DND-41 (cell line): ENCODE measurements around the gene SLX4IP.

Source experiments
- ATAC-seq: fragments of 200-7000 bp; cut with Tn5 transposase; 3 replicates; pipeline ENCODE4 v1.9.1; 2021; ENCODE audit warnings: low read depth; ENCODE audit not compliant: insufficient read depth
- DNase-seq: peaks from one replicate; pipeline ENCODE4 v3.0.0-alpha.2; 2020
- H2AFZ ChIP-seq: 2 replicates; pipeline ENCODE4 v1.6.0; 2012; ENCODE audit warnings: low read depth, low read length
- H3K27ac ChIP-seq: 2 replicates; pipeline ENCODE4 v1.5.1; 2012; ENCODE audit warnings: low read length, inconsistent platforms
- H3K27me3 ChIP-seq: fragments of 200-600 bp; sonication (generic); 2 replicates; pipeline ENCODE4 v1.6.0; 2012; ENCODE audit warnings: low read length, mild to moderate bottlenecking, inconsistent platforms; ENCODE audit not compliant: insufficient read depth, poor library complexity
- H3K36me3 ChIP-seq: 2 replicates; pipeline ENCODE4 v1.5.1; 2012; ENCODE audit warnings: low read length, inconsistent platforms; ENCODE audit not compliant: insufficient read depth
- H3K4me1 ChIP-seq: 2 replicates; pipeline ENCODE4 v1.5.1; 2012; ENCODE audit warnings: mild to moderate bottlenecking, low read length; ENCODE audit not compliant: insufficient read depth
- H3K4me2 ChIP-seq: 2 replicates; pipeline ENCODE4 v1.6.0; 2012; ENCODE audit warnings: mild to moderate bottlenecking, moderate library complexity, low read length, inconsistent platforms; ENCODE audit not compliant: insufficient read depth
- H3K4me3 ChIP-seq, 2 experiments: fragments of 200-600 bp in 1 of 2; shearing (Covaris generic) in 1 of 2; 2 replicates each; pipeline ENCODE4 v1.5.1; 2012 to 2016; ENCODE audit warnings: inconsistent platforms in 2 of 2, low read length in 2 of 2, mild to moderate bottlenecking in 2 of 2, low read depth in 1 of 2, moderate library complexity in 1 of 2
- H3K79me2 ChIP-seq: 2 replicates; pipeline ENCODE4 v1.6.0; 2012; ENCODE audit warnings: low read length, inconsistent platforms; ENCODE audit not compliant: insufficient read depth
- H3K9ac ChIP-seq: 2 replicates; pipeline ENCODE4 v1.6.0; 2012; ENCODE audit warnings: low read depth, mild to moderate bottlenecking, inconsistent platforms, low read length, moderate library complexity
- H3K9me3 ChIP-seq: 2 replicates; pipeline ENCODE4 v1.5.1; 2012; ENCODE audit warnings: low read length, moderate library complexity, mild to moderate bottlenecking, inconsistent platforms; ENCODE audit not compliant: insufficient read depth, severe bottlenecking
- H4K20me1 ChIP-seq: 2 replicates; pipeline ENCODE4 v1.6.0; 2012; ENCODE audit warnings: low read length; ENCODE audit not compliant: insufficient read depth
- CTCF ChIP-seq: IDR thresholded peaks from 2 replicates; pipeline ENCODE4 v1.5.1; 2012; ENCODE audit warnings: borderline replicate concordance, low read length, moderate library complexity, mild to moderate bottlenecking; ENCODE audit not compliant: poor library complexity, severe bottlenecking; ENCODE audit errors: extremely low read depth
- EZH2 ChIP-seq: IDR thresholded peaks from 3 replicates; pipeline ENCODE4 v1.6.1; 2012; ENCODE audit warnings: borderline replicate concordance, low read depth, mild to moderate bottlenecking, moderate library complexity, low read length, inconsistent platforms; ENCODE audit not compliant: severe bottlenecking

SLX4IP gene

DNA sequence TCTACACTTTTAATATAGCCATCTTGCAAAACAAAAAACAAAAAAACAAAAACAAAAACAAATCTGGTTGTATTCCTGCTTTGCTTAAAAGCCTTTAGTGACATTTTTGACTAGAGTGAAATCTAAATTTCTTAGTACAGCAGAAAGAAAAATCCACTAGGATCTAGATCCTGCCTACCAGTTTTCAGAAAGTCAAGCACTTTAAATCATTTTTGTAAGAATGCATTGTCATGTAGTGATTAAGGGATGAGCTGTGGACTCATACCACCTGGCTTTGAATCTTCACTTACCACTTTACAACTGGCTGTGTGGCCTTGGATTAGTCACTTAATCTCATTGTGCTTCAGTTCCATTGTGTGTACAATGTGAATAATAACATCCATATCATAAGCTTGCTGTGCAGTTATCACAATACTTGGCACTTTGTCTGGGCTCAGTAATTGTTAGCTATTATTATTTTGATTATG lies 5.1 kb upstream of the SLX4IP start:
- Histone ChIP-seq H2AFZ (no peak overlapping the region), H3K9me3 (no peaks in the 10 kb centered on the region), H3K27ac (no peak overlapping the region), H3K4me2 (no peak overlapping the region), H3K4me3 (no peak overlapping the region), H3K4me1 (peaks cover 30% of the 10 kb centered on the region), H4K20me1 (peaks cover 36% of the 10 kb centered on the region), H3K36me3 (peaks cover 19% of the 10 kb centered on the region), H3K27me3 (no peaks in the 10 kb centered on the region), H3K9ac (no peak overlapping the region), H3K79me2 (peaks cover 89% of the 10 kb centered on the region)
- DNase-seq (no peak), ATAC-seq (no peak)
- TF ChIP-seq EZH2, result no peak
- no peak for TF ChIP-seq CTCF

- peaks cover 32% of the 10 kb centered on the region for H3K4me1 ChIP-seq
- DNase-seq, result no peak
- H3K9me3 ChIP-seq, result no peaks in the 10 kb centered on the region
- no peak overlapping the region for H2AFZ ChIP-seq
- no peak overlapping the region for H3K4me3 ChIP-seq
- no peak overlapping the region for H3K9ac ChIP-seq
- H3K4me2 ChIP-seq, result no peak overlapping the region
- peaks cover 12% of the 10 kb centered on the region for H3K36me3 ChIP-seq
- TF ChIP-seq EZH2 (no peak), CTCF (no peak)
- peaks cover 88% of the 10 kb centered on the region for H3K79me2 ChIP-seq
- ATAC-seq, result no peak
- no peak overlapping the region for H3K27ac ChIP-seq
- H4K20me1 ChIP-seq, result peaks cover 33% of the 10 kb centered on the region
- H3K27me3 ChIP-seq, result no peaks in the 10 kb centered on the region
These were observed 4.4 kb upstream of the SLX4IP start for GRCh38 chr20:10430704-10431103.

DNA sequence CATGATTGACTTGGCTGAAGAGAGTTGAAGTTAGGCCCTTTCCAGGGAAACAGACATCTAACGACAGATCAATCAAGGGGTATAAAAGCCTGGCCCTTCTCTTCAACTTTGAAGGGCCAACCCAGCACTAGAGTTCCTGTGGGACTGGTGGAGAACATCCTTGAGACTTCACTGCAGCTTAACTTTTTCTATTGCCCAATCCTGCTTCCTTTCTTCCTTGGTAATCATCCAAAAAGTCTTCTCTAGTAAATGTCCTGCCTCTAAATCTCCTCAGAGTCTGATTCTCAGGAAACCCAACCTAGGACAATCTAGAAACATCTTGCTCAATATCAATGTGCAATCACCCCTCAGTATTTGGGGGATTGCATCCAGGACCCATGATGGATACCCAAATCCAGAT lies 3.0 kb upstream of the SLX4IP start:
- no peak overlapping the region for H2AFZ ChIP-seq
- peaks cover 3% of the 10 kb centered on the region for H3K36me3 ChIP-seq
- ATAC-seq (no peak), DNase-seq (no peak)
- H3K9me3 ChIP-seq, result no peaks in the 10 kb centered on the region
- H3K27ac ChIP-seq, result no peak overlapping the region
- H3K9ac ChIP-seq, result no peak overlapping the region
- TF ChIP-seq CTCF, result no peak
- TF ChIP-seq EZH2, result no peak
- peak overlapping the region; percentile 77 for H3K4me2 ChIP-seq
- peaks cover 23% of the 10 kb centered on the region for H4K20me1 ChIP-seq
- H3K27me3 ChIP-seq, result no peaks in the 10 kb centered on the region
- H3K79me2 ChIP-seq, result peaks cover 88% of the 10 kb centered on the region
- H3K4me3 ChIP-seq, result no peak overlapping the region; a peak in 1 of 4 replicates
- peaks cover 46% of the 10 kb centered on the region for H3K4me1 ChIP-seq

DNA sequence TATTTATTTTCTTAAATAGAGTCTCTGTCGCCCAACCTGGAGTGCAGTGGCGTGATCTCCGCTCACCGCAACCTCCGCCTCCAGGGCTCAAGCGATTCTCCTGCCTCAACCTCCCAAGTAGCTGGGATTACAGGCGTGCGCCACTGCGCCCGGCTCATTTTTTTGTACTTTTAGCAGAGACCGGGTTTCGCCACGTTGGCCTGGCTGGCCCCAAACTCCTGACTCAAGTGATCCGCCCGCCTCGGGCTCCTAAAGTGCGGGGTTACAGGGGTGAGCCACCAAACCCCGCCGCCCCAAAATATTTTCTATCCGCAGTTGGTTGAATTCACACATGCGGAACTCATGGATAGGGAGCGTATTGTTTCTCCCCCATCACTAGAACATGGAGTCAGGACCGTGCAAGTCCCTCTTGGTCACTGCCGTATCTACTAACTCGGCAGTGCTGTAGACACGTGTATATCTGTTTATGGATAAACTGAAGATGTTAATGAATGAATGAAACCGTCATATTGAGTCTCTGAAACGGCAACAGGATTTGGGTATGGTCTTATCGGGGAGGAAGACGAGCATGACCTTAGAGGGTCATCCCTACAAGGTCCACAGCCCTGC lies 2.0 kb upstream of the SLX4IP start:
- ATAC-seq, result no peak
- DNase-seq, result no peak
- TF ChIP-seq CTCF (no peak), EZH2 (no peak)
- Histone ChIP-seq H3K9ac (peak overlapping the region; percentile 94), H2AFZ (peak overlapping the region; percentile 98), H3K4me2 (peak overlapping the region; percentile 77), H3K9me3 (no peaks in the 10 kb centered on the region), H3K79me2 (peaks cover 88% of the 10 kb centered on the region), H4K20me1 (peaks cover 14% of the 10 kb centered on the region), H3K4me1 (peaks cover 56% of the 10 kb centered on the region), H3K27me3 (no peaks in the 10 kb centered on the region), H3K27ac (peak overlapping the region; percentile 96), H3K36me3 (peaks cover 3% of the 10 kb centered on the region), H3K4me3 (peak overlapping the region; percentile 70 to 87)
